NT2/D1 (cell line): ENCODE data around the gene CEP72.

Experiments
- YY1 ChIP-seq: IDR thresholded peaks from 2 replicates; pipeline ENCODE4 v1.6.1; 2011; ENCODE audit not compliant: insufficient read length, insufficient read depth
- ZNF274 ChIP-seq: IDR thresholded peaks from 2 replicates; pipeline ENCODE4 v1.6.1; 2011; ENCODE audit warnings: mild to moderate bottlenecking, low read depth, low read length

- TF ChIP-seq ZNF274 (no peak), YY1 (no peak)
Measured at GRCh38 chr5:662751-663435, 50.8 kb downstream of the CEP72 start.
